NCI-H187 (cell line): ENCODE data around the gene PEG3.

Experiments used
- DNase-seq, 2 experiments: peaks; one replicate each; lab custom pipeline; 2025; lab: John Stamatoyannopoulos, UW

The PEG3 gene

GRCh38 chr19:56838909-56839651 lies 1.4 kb downstream of the PEG3 start:
- no peak for DNase-seq

GRCh38 chr19:56838024-56838908 lies 2.3 kb downstream of the PEG3 start:
- DNase-seq: no peak

GRCh38 chr19:56837492-56838023 lies 3.0 kb downstream of the PEG3 start:
- DNase-seq: no peak

- DNase-seq: no peak
Observed at GRCh38 chr19:56837004-56837403, 3.5 kb downstream of the PEG3 start.

- no peak for DNase-seq
Observed at GRCh38 chr19:56836059-56836458, 4.5 kb downstream of the PEG3 start.

- no peak for DNase-seq
Observed at GRCh38 chr19:56835401-56835800, 5.1 kb downstream of the PEG3 start.

GRCh38 chr19:56834564-56835375 lies 5.8 kb downstream of the PEG3 start:
- no peak for DNase-seq

- no peak for DNase-seq
Observed at GRCh38 chr19:56832352-56832928, 8.1 kb downstream of the PEG3 start.

GRCh38 chr19:56831255-56831654 lies 9.3 kb downstream of the PEG3 start:
- DNase-seq: no peak

- DNase-seq: no peak
Observed at GRCh38 chr19:56829596-56829995, 10.9 kb downstream of the PEG3 start.

GRCh38 chr19:56827708-56828107 lies 12.8 kb downstream of the PEG3 start:
- DNase-seq: no peak

- DNase-seq: no peak
Observed at GRCh38 chr19:56823956-56824355, 16.6 kb downstream of the PEG3 start.

- no peak for DNase-seq
Observed at GRCh38 chr19:56823417-56823816, 17.1 kb downstream of the PEG3 start.

- no peak for DNase-seq
Observed at GRCh38 chr19:56822755-56823154, 17.8 kb downstream of the PEG3 start.

- no peak for DNase-seq
Observed at GRCh38 chr19:56821675-56822074, 18.9 kb downstream of the PEG3 start.

- DNase-seq: no peak
Observed at GRCh38 chr19:56821209-56821608, 19.3 kb downstream of the PEG3 start.

- DNase-seq: no peak
Observed at GRCh38 chr19:56819166-56819565, 21.4 kb downstream of the PEG3 start.

GRCh38 chr19:56814656-56815055 lies 25.9 kb downstream of the PEG3 start:
- DNase-seq: no peak

- no peak for DNase-seq
Observed at GRCh38 chr19:56813531-56813930, 27.0 kb downstream of the PEG3 start.

- no peak for DNase-seq
Observed at GRCh38 chr19:56811480-56811879, 29.0 kb downstream of the PEG3 start.

GRCh38 chr19:56810260-56810659 lies 30.3 kb downstream of the PEG3 start:
- no peak for DNase-seq
